OCI-LY1 (cell line): ENCODE results near the gene FAM200A.
A peak's percentile ranks its signal among the peaks of the same experiment; 100 is the strongest.

Experiments used
- H2AFZ ChIP-seq: fragments of 200-600 bp; sonication (generic), shearing (Covaris generic); 2 replicates; pipeline ENCODE4 v1.6.0; 2014; ENCODE audit warnings: antibody characterized with exemption, mild to moderate bottlenecking, low read length
- H3F3A ChIP-seq: fragments of 200-600 bp; sonication (generic), shearing (Covaris generic); 2 replicates; pipeline ENCODE4 v1.6.0; 2014; ENCODE audit warnings: mild to moderate bottlenecking, antibody characterized with exemption, low read length, moderate library complexity; ENCODE audit not compliant: insufficient read depth
- H3K27ac ChIP-seq: fragments of 200-600 bp; sonication (generic); 2 replicates; pipeline ENCODE4 v1.5.1; 2014; ENCODE audit warnings: low read length, mixed run types, mild to moderate bottlenecking, low read depth; ENCODE audit not compliant: poor library complexity, severe bottlenecking
- H3K27me3 ChIP-seq: fragments of 200-600 bp; sonication (generic); 2 replicates; pipeline ENCODE4 v1.6.0; 2014; ENCODE audit warnings: antibody characterized with exemption, mild to moderate bottlenecking, low read length, moderate library complexity; ENCODE audit not compliant: insufficient read depth
- H3K36me3 ChIP-seq: fragments of 200-600 bp; sonication (generic); 2 replicates; pipeline ENCODE4 v1.6.1; 2014; ENCODE audit warnings: mild to moderate bottlenecking, antibody characterized with exemption, low read length, moderate library complexity, mixed read lengths; ENCODE audit not compliant: insufficient read depth
- H3K4me1 ChIP-seq: fragments of 200-600 bp; sonication (generic); 2 replicates; pipeline ENCODE4 v1.5.1; 2014; ENCODE audit warnings: mild to moderate bottlenecking, low read length, moderate library complexity; ENCODE audit not compliant: insufficient read depth, severe bottlenecking
- H3K4me2 ChIP-seq: fragments of 200-600 bp; sonication (generic), shearing (Covaris generic); 2 replicates; pipeline ENCODE4 v1.6.1; 2014; ENCODE audit warnings: low read length
- H3K4me3 ChIP-seq: fragments of 200-600 bp; sonication (generic); 2 replicates; pipeline ENCODE4 v1.5.1; 2014; ENCODE audit warnings: low read length, low read depth, mild to moderate bottlenecking, mixed read lengths; ENCODE audit not compliant: poor library complexity, severe bottlenecking
- H3K79me2 ChIP-seq: fragments of 200-600 bp; shearing (Covaris generic); 2 replicates; pipeline ENCODE4 v1.6.1; 2016; ENCODE audit warnings: mixed run types, low read length, mixed read lengths; ENCODE audit not compliant: insufficient read depth
- H3K9ac ChIP-seq: fragments of 200-600 bp; sonication (generic), shearing (Covaris generic); 2 replicates; pipeline ENCODE4 v1.6.1; 2014; ENCODE audit warnings: mild to moderate bottlenecking, low read length, mixed read lengths
- H3K9me2 ChIP-seq: fragments of 200-600 bp; sonication (generic), shearing (Covaris generic); 2 replicates; pipeline ENCODE4 v1.6.1; 2014; ENCODE audit warnings: low read depth, mild to moderate bottlenecking, low read length, mixed read lengths
- H3K9me3 ChIP-seq: fragments of 200-600 bp; shearing (Covaris generic); 2 replicates; pipeline ENCODE4 v1.6.1; 2014; ENCODE audit warnings: low read length, mixed read lengths
- H4K20me1 ChIP-seq: fragments of 200-600 bp; sonication (generic), shearing (Covaris generic); 2 replicates; pipeline ENCODE4 v1.6.0; 2016; ENCODE audit warnings: mild to moderate bottlenecking, low read length; ENCODE audit not compliant: insufficient read depth
- EZH2 ChIP-seq: fragments of 200-600 bp; sonication (generic), shearing (Covaris generic); IDR thresholded peaks from 2 replicates; pipeline ENCODE4 v1.8.0; 2017; ENCODE audit warnings: borderline replicate concordance, mixed run types, mild to moderate bottlenecking, antibody characterized with exemption, low read length, moderate library complexity, mixed read lengths
- TF ChIP-seq, protein P1 (sequence below): fragments of 200-600 bp; sonication (generic), shearing (Covaris generic); IDR thresholded peaks from 2 replicates; pipeline ENCODE4 v1.5.1; 2017; ENCODE audit warnings: mild to moderate bottlenecking, antibody characterized with exemption, low read length, moderate library complexity, mixed read lengths

The FAM200A gene

DNA sequence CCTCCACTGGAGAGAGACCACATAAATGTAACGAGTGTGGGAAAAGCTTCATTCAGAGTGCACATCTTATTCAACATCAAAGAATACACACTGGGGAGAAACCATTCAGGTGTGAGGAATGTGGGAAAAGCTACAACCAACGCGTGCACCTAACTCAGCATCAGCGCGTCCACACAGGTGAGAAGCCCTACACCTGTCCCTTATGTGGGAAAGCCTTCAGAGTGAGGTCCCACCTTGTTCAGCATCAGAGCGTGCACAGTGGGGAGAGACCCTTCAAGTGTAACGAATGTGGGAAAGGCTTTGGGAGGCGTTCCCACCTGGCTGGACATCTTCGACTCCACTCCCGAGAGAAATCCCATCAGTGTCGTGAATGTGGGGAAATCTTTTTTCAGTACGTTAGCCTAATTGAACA is 20.6 kb downstream of the FAM200A start:
- H3K4me2 ChIP-seq, result no peak overlapping the region
- H3K4me3 ChIP-seq, result no peak overlapping the region
- no peaks in the 10 kb centered on the region for H3K27me3 ChIP-seq
- no peak overlapping the region for H3K27ac ChIP-seq
- no peaks in the 10 kb centered on the region for H4K20me1 ChIP-seq
- no peak for TF ChIP-seq EZH2
- TF ChIP-seq, protein P1, sequence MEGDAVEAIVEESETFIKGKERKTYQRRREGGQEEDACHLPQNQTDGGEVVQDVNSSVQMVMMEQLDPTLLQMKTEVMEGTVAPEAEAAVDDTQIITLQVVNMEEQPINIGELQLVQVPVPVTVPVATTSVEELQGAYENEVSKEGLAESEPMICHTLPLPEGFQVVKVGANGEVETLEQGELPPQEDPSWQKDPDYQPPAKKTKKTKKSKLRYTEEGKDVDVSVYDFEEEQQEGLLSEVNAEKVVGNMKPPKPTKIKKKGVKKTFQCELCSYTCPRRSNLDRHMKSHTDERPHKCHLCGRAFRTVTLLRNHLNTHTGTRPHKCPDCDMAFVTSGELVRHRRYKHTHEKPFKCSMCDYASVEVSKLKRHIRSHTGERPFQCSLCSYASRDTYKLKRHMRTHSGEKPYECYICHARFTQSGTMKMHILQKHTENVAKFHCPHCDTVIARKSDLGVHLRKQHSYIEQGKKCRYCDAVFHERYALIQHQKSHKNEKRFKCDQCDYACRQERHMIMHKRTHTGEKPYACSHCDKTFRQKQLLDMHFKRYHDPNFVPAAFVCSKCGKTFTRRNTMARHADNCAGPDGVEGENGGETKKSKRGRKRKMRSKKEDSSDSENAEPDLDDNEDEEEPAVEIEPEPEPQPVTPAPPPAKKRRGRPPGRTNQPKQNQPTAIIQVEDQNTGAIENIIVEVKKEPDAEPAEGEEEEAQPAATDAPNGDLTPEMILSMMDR, result no peak
- peaks cover 75% of the 10 kb centered on the region for H3K36me3 ChIP-seq
- H3K9me3 ChIP-seq, result peaks cover 33% of the 10 kb centered on the region
- no peaks in the 10 kb centered on the region for H3K79me2 ChIP-seq
- no peaks in the 10 kb centered on the region for H3K4me1 ChIP-seq
- H3K9me2 ChIP-seq, result no peaks in the 10 kb centered on the region
- H3K9ac ChIP-seq, result no peak overlapping the region
- no peaks in the 10 kb centered on the region for H3F3A ChIP-seq
- H2AFZ ChIP-seq, result no peak overlapping the region

GRCh38 chr7:99525713-99526440 is 26.0 kb downstream of the FAM200A start:
- no peaks in the 10 kb centered on the region for H3F3A ChIP-seq
- H3K79me2 ChIP-seq, result no peaks in the 10 kb centered on the region
- no peak for TF ChIP-seq EZH2
- TF ChIP-seq, protein P1, result peak; percentile 61; the same call in 1 of the 2 replicates
- H3K27me3 ChIP-seq, result no peaks in the 10 kb centered on the region
- H3K9ac ChIP-seq, result no peak overlapping the region
- no peak overlapping the region for H3K27ac ChIP-seq
- H3K4me2 ChIP-seq, result no peak overlapping the region
- peaks cover 70% of the 10 kb centered on the region for H3K36me3 ChIP-seq
- H3K4me1 ChIP-seq, result no peaks in the 10 kb centered on the region
- no peak overlapping the region for H3K4me3 ChIP-seq
- no peaks in the 10 kb centered on the region for H3K9me2 ChIP-seq
- H4K20me1 ChIP-seq, result no peaks in the 10 kb centered on the region
- no peak overlapping the region for H2AFZ ChIP-seq
- H3K9me3 ChIP-seq, result peaks cover 7% of the 10 kb centered on the region

GRCh38 chr7:99521399-99521798 is 30.5 kb downstream of the FAM200A start:
- Histone ChIP-seq H3K27me3 (no peaks in the 10 kb centered on the region), H4K20me1 (no peaks in the 10 kb centered on the region), H3F3A (no peaks in the 10 kb centered on the region), H3K4me3 (no peak overlapping the region), H3K9me3 (no peaks in the 10 kb centered on the region), H3K79me2 (no peaks in the 10 kb centered on the region), H3K4me1 (no peaks in the 10 kb centered on the region), H3K27ac (no peak overlapping the region), H2AFZ (no peak overlapping the region), H3K4me2 (no peak overlapping the region), H3K9ac (no peak overlapping the region), H3K9me2 (no peaks in the 10 kb centered on the region), H3K36me3 (peaks cover 53% of the 10 kb centered on the region)
- no peak for TF ChIP-seq EZH2
- TF ChIP-seq, protein P1, result no peak
